Measurements from ENCODE around the gene NRXN3.

The NRXN3 gene

DNA sequence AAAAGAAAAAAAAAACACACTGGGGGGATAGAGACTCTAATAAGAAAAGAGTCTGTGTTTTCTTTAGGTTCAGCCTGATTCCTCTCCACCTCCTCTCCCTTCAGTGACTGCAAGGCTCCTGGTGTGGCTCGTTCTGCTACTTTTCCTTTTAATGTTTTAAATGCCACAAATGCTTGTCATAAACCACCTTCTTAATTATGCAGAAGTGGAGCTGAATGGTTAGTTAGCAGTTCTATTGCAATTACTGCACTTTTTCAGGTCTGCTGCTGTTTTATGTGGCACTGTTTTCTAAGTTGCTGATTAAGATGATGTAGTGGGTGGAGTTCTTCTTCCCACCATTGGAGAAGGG, 1163.0 kb downstream of the NRXN3 start:
- Histone ChIP-seq H3K4me2 (ENCODE audit: low read length) (no peak overlapping the region), H2AFZ (ENCODE audit: low read length) (no peak overlapping the region), H3K27me3 (ENCODE audit: insufficient read depth, low read length) (no peaks in the 10 kb centered on the region), H3K36me3 (ENCODE audit: insufficient read depth, low read length) (no peaks in the 10 kb centered on the region), H3F3A (ENCODE audit: insufficient read depth, low read length) (no peaks in the 10 kb centered on the region), H3K4me1 (ENCODE audit: insufficient read depth, low read length, severe bottlenecking) (no peaks in the 10 kb centered on the region), H3K27ac (ENCODE audit: low read depth, low read length, poor library complexity, severe bottlenecking) (no peak overlapping the region), H4K20me1 (ENCODE audit: insufficient read depth, low read length) (no peaks in the 10 kb centered on the region), H3K9me3 (ENCODE audit: low read length) (no peaks in the 10 kb centered on the region), H3K4me3 (ENCODE audit: low read depth, low read length, poor library complexity, severe bottlenecking) (no peak overlapping the region), H3K9ac (ENCODE audit: low read length) (no peak overlapping the region), H3K9me2 (ENCODE audit: low read depth, low read length) (no peaks in the 10 kb centered on the region), H3K79me2 (ENCODE audit: insufficient read depth, low read length) (no peaks in the 10 kb centered on the region)
- TF ChIP-seq EZH2 (IDR thresholded peaks at IDR 0.05; ENCODE audit: borderline replicate concordance, low read length), result no peak
- TF ChIP-seq, protein P1, sequence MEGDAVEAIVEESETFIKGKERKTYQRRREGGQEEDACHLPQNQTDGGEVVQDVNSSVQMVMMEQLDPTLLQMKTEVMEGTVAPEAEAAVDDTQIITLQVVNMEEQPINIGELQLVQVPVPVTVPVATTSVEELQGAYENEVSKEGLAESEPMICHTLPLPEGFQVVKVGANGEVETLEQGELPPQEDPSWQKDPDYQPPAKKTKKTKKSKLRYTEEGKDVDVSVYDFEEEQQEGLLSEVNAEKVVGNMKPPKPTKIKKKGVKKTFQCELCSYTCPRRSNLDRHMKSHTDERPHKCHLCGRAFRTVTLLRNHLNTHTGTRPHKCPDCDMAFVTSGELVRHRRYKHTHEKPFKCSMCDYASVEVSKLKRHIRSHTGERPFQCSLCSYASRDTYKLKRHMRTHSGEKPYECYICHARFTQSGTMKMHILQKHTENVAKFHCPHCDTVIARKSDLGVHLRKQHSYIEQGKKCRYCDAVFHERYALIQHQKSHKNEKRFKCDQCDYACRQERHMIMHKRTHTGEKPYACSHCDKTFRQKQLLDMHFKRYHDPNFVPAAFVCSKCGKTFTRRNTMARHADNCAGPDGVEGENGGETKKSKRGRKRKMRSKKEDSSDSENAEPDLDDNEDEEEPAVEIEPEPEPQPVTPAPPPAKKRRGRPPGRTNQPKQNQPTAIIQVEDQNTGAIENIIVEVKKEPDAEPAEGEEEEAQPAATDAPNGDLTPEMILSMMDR (IDR thresholded peaks at IDR 0.05; ENCODE audit: low read length), result no peak

DNA sequence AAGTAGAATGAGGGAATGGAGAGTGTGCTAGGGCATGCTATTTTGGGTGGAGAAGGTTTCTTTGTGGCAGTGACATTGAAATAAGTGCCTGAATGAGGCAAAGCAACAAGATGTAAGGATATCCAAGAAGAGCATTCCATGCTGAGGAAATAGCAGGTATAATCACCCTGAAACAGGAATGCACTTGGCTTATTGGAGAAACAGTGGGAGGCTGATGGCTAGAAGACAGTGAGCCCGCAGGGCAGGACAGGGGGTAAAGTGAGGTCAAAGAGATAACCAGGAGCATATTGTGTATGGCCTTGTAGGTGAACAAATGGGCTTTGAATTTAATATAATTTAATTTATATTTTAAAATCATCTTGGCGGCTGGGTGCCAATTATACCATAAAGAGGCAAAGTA, 1164.1 kb downstream of the NRXN3 start:
- Histone ChIP-seq H3K9ac (ENCODE audit: low read length) (no peak overlapping the region), H3K27ac (ENCODE audit: low read depth, low read length, poor library complexity, severe bottlenecking) (no peak overlapping the region), H4K20me1 (ENCODE audit: insufficient read depth, low read length) (no peaks in the 10 kb centered on the region), H2AFZ (ENCODE audit: low read length) (no peak overlapping the region), H3F3A (ENCODE audit: insufficient read depth, low read length) (no peaks in the 10 kb centered on the region), H3K27me3 (ENCODE audit: insufficient read depth, low read length) (no peaks in the 10 kb centered on the region), H3K9me2 (ENCODE audit: low read depth, low read length) (no peaks in the 10 kb centered on the region), H3K4me3 (ENCODE audit: low read depth, low read length, poor library complexity, severe bottlenecking) (no peak overlapping the region), H3K4me1 (ENCODE audit: insufficient read depth, low read length, severe bottlenecking) (no peaks in the 10 kb centered on the region), H3K36me3 (ENCODE audit: insufficient read depth, low read length) (no peaks in the 10 kb centered on the region), H3K79me2 (ENCODE audit: insufficient read depth, low read length) (no peaks in the 10 kb centered on the region), H3K9me3 (ENCODE audit: low read length) (no peaks in the 10 kb centered on the region), H3K4me2 (ENCODE audit: low read length) (no peak overlapping the region)
- no peak for TF ChIP-seq EZH2 (IDR thresholded peaks at IDR 0.05; ENCODE audit: borderline replicate concordance, low read length)
- TF ChIP-seq, protein P1 (IDR thresholded peaks at IDR 0.05; ENCODE audit: low read length), result no peak

DNA sequence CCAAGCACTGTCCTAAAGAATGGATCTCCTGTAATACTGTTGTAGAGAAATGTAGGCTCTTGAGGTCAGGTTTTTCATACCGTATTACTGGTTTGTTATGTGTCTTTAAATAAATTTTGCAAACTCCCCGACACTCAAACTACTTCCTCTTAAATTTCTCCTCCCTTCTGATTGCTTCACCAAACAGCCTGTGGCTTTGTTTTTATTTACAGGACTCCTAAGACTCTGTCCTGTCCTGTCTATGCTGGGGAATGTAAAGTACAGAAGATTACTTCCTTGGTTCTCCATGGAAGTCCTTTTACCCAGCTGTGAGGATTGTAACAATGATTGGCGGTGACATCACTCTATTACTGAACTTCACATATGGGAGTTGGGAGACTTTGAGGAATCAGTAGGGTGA, 1167.6 kb downstream of the NRXN3 start:
- Histone ChIP-seq H3K9me3 (ENCODE audit: low read length) (no peaks in the 10 kb centered on the region), H3K4me1 (ENCODE audit: insufficient read depth, low read length, severe bottlenecking) (no peaks in the 10 kb centered on the region), H3K27ac (ENCODE audit: low read depth, low read length, poor library complexity, severe bottlenecking) (no peak overlapping the region), H4K20me1 (ENCODE audit: insufficient read depth, low read length) (no peaks in the 10 kb centered on the region), H3K9ac (ENCODE audit: low read length) (no peak overlapping the region), H3K79me2 (ENCODE audit: insufficient read depth, low read length) (no peaks in the 10 kb centered on the region), H3K9me2 (ENCODE audit: low read depth, low read length) (no peaks in the 10 kb centered on the region), H3K27me3 (ENCODE audit: insufficient read depth, low read length) (no peaks in the 10 kb centered on the region), H3F3A (ENCODE audit: insufficient read depth, low read length) (no peaks in the 10 kb centered on the region), H3K4me2 (ENCODE audit: low read length) (no peak overlapping the region), H3K4me3 (ENCODE audit: low read depth, low read length, poor library complexity, severe bottlenecking) (no peak overlapping the region), H2AFZ (ENCODE audit: low read length) (no peak overlapping the region), H3K36me3 (ENCODE audit: insufficient read depth, low read length) (no peaks in the 10 kb centered on the region)
- TF ChIP-seq EZH2 (IDR thresholded peaks at IDR 0.05; ENCODE audit: borderline replicate concordance, low read length), result no peak
- TF ChIP-seq, protein P1 (IDR thresholded peaks at IDR 0.05; ENCODE audit: low read length), result no peak

All from OCI-LY1 (cell line).